Activated naive CD8-positive, alpha-beta T cell treated with anti-CD3 and anti-CD28 coated beads, Interleukin-2, amount 10 ng/mL, durations not matched to agents 7 days and 5 days (primary cell): Measurements from ENCODE around the gene PRKCH. TPM values are rescaled to one million over a fixed set of nuclear protein-coding genes. Genes with fewer than 3 reads are reported as not detected.

ENCODE experiments used
- ATAC-seq: fragments of 150-1000 bp; cut with Tn5 transposase; one replicate; pipeline ENCODE4 v1.10.0; 2021; ENCODE audit warnings: low read depth, moderate library complexity
- POLR2A ChIA-PET: fragments of 350-600 bp; sonication (Branson Sonifier 250); formaldehyde crosslinking; loops from one replicate; lab custom pipeline; 2021; ENCODE audit warnings: antibody characterized with exemption; lab: Charles Lee
- DNase-seq: peaks from one replicate; pipeline ENCODE4 v3.0.0; 2021
- H3K27ac Mint-ChIP-seq: one replicate; pipeline ENCODE4 v1.8.0; 2022; ENCODE audit warnings: mild to moderate bottlenecking, mixed read lengths
- H3K27me3 Mint-ChIP-seq: one replicate; pipeline ENCODE4 v1.8.0; 2022; ENCODE audit warnings: mild to moderate bottlenecking, moderate library complexity, mixed read lengths
- H3K36me3 Mint-ChIP-seq: one replicate; pipeline ENCODE4 v1.8.0; 2021; ENCODE audit warnings: mild to moderate bottlenecking, mixed read lengths
- H3K4me1 Mint-ChIP-seq: one replicate; pipeline ENCODE4 v1.8.0; 2021; ENCODE audit warnings: mixed read lengths
- H3K4me3 Mint-ChIP-seq: one replicate; pipeline ENCODE4 v1.8.0; 2022; ENCODE audit warnings: mild to moderate bottlenecking, moderate library complexity, mixed read lengths
- H3K9me3 Mint-ChIP-seq: one replicate; pipeline ENCODE4 v1.8.0; 2021; ENCODE audit warnings: mixed read lengths
- total RNA-seq, 2 experiments: library from RNA; stranded (reverse); gene quantifications; one replicate each; pipeline ENCODE4 v1.2.3, GENCODE V29; 2021

Gene PRKCH
- total RNA-seq, 2 experiments from 2014 or later, result 318 TPM

DNA sequence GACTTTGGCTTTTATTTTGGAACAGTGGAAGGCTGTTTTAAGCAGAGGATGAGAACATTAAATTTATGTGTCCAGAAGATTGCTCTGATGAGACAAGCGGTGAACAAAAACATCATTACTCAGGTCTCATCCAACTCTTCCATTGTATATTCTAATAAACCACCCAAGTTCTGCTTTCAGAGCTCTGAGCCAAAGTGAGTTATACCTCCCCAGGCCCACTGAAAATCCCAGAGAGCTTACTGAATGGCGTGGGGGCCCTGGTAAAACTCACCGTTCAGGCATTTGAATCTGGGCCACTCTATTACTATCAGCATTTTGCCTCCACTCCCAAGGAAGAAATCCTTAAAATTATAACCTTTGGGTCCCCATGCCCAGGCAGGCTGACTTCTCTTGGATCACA is 251.9 kb downstream of the PRKCH start:
- no peak for DNase-seq

DNA sequence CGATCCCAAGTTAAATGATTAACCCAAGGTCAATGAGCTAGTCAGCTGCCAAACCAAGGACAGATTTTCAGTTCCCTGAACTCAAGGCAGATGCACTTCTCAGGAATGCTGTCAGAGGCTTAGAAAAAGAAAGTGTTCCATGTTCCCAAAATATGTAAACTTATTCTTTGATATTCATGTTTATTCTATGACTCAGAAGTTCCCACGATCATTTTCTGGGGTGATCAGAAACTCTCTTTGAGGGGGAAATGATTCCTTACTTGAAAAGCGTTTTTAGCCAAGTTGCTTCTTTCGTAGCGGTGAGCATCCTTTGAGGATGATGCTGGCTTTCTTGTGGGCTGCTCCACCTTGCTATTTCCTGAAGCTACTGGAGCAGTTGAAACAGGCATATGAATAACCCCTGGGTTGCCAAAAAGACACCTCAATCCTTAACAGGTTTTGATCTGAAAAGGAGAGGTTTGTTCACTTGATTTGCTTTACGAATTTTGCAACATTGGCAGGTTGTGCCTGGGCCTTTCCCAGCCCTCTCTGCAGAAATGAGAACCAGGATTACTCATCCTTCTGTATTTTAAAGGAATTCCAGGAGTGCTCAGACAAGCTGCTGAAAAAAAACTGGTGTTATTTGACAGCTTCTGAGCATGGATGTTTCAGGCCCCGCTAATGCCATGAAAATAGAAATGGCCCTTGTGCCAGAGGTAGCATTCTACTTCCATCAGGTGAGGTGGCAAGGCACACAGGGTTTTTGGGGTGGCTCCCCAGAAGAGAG is 252.6 kb downstream of the PRKCH start:
- Mint-ChIP-seq H3K27me3 (peaks cover 1% of the 10 kb centered on the region), H3K4me1 (peaks cover 48% of the 10 kb centered on the region), H3K27ac (no peak overlapping the region), H3K4me3 (no peak overlapping the region), H3K36me3 (peaks cover 3% of the 10 kb centered on the region), H3K9me3 (no peaks in the 10 kb centered on the region)
- ATAC-seq, result no peak
- no peak for DNase-seq
- POLR2A ChIA-PET, result no interaction called here

More for the DNA sequence above, 251.9 kb downstream of the PRKCH start:
- Mint-ChIP-seq H3K4me1 (peaks cover 46% of the 10 kb centered on the region), H3K9me3 (no peaks in the 10 kb centered on the region), H3K36me3 (peaks cover 3% of the 10 kb centered on the region), H3K4me3 (no peak overlapping the region), H3K27ac (no peak overlapping the region), H3K27me3 (peaks cover 1% of the 10 kb centered on the region)
- POLR2A ChIA-PET, result no interaction called here
- ATAC-seq, result no peak

DNA sequence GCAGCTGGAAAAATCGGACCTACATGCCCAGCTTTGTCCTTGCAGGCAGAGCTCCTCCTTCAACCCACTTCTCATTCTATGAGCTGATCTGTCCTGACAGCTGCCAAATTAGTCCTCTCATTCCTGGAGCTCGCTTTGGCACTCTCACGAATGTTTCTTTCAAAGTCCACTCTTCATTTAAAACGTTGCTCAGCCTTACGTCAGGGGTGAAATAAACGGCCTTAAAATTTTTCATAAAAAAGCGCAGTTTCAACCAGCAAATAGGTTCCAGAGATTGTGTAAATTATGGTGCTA is 253.1 kb downstream of the PRKCH start:
- peaks cover 3% of the 10 kb centered on the region for H3K36me3 Mint-ChIP-seq
- peaks cover 1% of the 10 kb centered on the region for H3K27me3 Mint-ChIP-seq
- POLR2A ChIA-PET, result no interaction called here
- ATAC-seq (no peak), DNase-seq (no peak)
- peaks cover 47% of the 10 kb centered on the region for H3K4me1 Mint-ChIP-seq
- no peaks in the 10 kb centered on the region for H3K9me3 Mint-ChIP-seq
- no peak overlapping the region for H3K27ac Mint-ChIP-seq
- no peak overlapping the region for H3K4me3 Mint-ChIP-seq

DNA sequence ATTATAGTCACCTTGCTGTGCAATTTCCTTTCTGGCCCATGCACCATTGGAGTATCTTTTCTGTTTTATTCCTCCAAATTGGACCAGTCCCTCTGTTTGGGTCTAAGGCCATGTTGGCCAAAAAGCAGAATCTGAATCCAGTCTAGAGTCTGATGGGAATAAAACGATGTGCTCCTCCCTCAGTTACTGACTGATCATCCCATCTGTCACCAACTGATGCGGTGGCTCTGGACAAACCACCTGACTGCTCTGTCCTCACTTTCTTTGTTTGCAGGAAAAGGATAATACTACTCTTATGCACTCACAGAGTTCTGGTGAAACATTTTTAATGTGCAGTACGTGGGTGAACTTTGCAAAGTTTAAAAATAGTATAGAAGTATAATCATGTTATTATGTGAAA is 253.7 kb downstream of the PRKCH start:
- no peak overlapping the region for H3K4me3 Mint-ChIP-seq
- H3K27ac Mint-ChIP-seq, result no peak overlapping the region
- peaks cover 3% of the 10 kb centered on the region for H3K36me3 Mint-ChIP-seq
- peaks cover 41% of the 10 kb centered on the region for H3K4me1 Mint-ChIP-seq
- no peak for ATAC-seq
- no peak for DNase-seq
- POLR2A ChIA-PET, result no interaction called here
- H3K9me3 Mint-ChIP-seq, result no peaks in the 10 kb centered on the region
- H3K27me3 Mint-ChIP-seq, result peaks cover 1% of the 10 kb centered on the region

DNA sequence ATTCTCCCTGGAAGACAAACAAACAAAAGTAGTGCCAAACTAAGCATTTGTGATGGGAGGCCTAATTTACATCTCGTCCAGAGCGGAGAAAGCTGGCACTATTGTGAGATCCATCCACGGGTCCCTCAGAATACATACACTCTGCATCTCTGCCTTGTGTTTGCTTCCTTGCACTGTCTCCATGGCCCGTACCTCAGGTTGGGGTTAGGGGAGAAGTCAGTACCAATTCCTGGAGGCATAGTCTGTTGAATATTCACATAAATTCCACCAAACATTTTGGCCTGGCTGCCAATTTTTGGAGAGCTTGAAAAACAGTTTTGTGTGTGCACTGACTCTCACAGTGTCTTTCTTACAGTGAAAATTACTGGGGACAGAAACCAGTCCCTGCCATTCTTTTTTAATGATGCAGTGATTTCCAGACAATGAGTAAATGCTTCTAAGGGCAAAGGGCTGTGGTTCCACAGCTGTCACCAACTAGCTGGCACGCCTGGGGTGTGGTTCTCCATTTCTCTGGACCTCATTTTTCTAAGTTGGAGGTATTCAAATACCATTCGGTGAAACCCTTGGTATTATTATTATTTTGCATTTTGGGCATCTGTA is 254.3 kb downstream of the PRKCH start:
- DNase-seq (no peak), ATAC-seq (no peak)
- H3K4me1 Mint-ChIP-seq, result peaks cover 39% of the 10 kb centered on the region
- POLR2A ChIA-PET, result interaction anchor here (0.5 kb wide), 1 partner anchor 97 kb away, joined by 3 read pairs; no protein-coding TSS in a partner anchor
- H3K9me3 Mint-ChIP-seq, result no peaks in the 10 kb centered on the region
- no peaks in the 10 kb centered on the region for H3K27me3 Mint-ChIP-seq
- no peak overlapping the region for H3K27ac Mint-ChIP-seq
- H3K4me3 Mint-ChIP-seq, result no peak overlapping the region
- H3K36me3 Mint-ChIP-seq, result peaks cover 5% of the 10 kb centered on the region

DNA sequence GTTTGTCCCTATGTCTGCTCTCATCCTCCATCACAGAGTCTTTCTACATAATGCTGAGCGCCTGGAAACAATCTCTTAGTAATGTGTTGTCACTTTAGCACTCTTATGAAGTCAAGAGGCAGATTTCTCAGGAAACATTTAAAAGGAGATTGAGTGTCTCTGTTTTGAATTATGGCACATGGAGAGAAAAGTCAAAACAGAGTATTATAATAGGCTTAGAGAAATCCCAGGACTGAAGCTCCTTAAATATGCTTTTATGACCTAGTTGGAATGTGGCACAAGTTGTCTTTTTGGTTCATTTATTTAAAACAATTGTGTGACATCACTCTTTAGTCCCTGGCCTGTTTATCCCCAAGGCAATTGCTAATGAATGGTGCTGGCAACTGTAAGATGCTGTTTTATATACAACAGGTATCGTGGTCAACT is 256.1 kb downstream of the PRKCH start:
- H3K4me3 Mint-ChIP-seq, result no peak overlapping the region
- peaks cover 35% of the 10 kb centered on the region for H3K4me1 Mint-ChIP-seq
- DNase-seq, result no peak
- POLR2A ChIA-PET, result interaction anchor here (0.9 kb wide), 1 partner anchor 21 kb away, joined by 4 read pairs; no protein-coding TSS in a partner anchor
- no peak for ATAC-seq
- H3K27ac Mint-ChIP-seq, result no peak overlapping the region
- H3K9me3 Mint-ChIP-seq, result no peaks in the 10 kb centered on the region
- H3K36me3 Mint-ChIP-seq, result peaks cover 5% of the 10 kb centered on the region
- H3K27me3 Mint-ChIP-seq, result no peaks in the 10 kb centered on the region

DNA sequence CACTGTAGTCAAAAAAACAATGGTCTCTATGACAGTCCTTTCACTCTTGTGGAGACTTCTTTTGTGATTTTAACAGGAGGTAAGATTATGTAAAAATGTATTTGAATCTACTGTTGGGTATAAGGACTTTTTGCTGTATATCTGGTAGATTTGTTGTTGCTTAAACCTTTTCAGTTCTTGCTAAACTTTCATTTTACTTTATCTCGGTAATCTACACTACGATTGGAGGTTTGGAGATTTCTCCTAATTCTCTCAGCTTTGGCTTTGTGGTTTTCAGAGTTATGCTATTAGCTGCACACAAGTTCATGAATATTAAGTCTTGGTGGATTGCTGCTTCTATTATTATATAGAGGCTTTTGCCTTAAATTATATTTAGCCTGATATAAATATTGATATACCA is 257.4 kb downstream of the PRKCH start:
- Mint-ChIP-seq H3K36me3 (peaks cover 9% of the 10 kb centered on the region), H3K4me1 (peaks cover 29% of the 10 kb centered on the region), H3K27me3 (no peaks in the 10 kb centered on the region), H3K9me3 (peaks cover 5% of the 10 kb centered on the region), H3K27ac (peak overlapping the region; percentile 65), H3K4me3 (peak overlapping the region; percentile 57)
- ATAC-seq (peak; percentile 18), DNase-seq (no peak)
- POLR2A ChIA-PET, result no interaction called here

DNA sequence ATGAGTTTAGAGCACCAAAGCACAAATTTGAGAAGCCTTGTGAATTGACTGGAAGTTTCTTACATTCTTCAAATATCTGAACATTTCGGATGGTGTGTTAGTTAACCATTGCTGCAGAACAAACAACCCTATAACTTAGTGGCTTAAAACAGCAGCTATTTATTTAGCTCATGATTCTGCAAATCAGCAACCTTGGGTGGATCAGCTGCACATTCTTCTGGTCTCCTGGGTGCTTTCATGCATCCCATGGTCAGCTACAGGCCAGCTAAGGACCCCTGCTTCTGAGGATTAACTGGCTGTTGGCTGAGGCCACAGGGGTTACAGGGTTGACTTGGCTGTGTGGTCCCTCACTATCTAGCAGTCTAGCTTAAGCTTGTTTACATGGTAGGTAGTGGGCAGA is 260.0 kb downstream of the PRKCH start:
- no peak overlapping the region for H3K4me3 Mint-ChIP-seq
- H3K27me3 Mint-ChIP-seq, result no peaks in the 10 kb centered on the region
- no peak for ATAC-seq
- peaks cover 5% of the 10 kb centered on the region for H3K9me3 Mint-ChIP-seq
- H3K27ac Mint-ChIP-seq, result no peak overlapping the region
- DNase-seq, result no peak
- H3K36me3 Mint-ChIP-seq, result peaks cover 9% of the 10 kb centered on the region
- POLR2A ChIA-PET, result interaction anchor here (1.2 kb wide), 1 partner anchor 9 kb away, joined by 5 read pairs; no protein-coding TSS in a partner anchor
- H3K4me1 Mint-ChIP-seq, result peaks cover 31% of the 10 kb centered on the region

DNA sequence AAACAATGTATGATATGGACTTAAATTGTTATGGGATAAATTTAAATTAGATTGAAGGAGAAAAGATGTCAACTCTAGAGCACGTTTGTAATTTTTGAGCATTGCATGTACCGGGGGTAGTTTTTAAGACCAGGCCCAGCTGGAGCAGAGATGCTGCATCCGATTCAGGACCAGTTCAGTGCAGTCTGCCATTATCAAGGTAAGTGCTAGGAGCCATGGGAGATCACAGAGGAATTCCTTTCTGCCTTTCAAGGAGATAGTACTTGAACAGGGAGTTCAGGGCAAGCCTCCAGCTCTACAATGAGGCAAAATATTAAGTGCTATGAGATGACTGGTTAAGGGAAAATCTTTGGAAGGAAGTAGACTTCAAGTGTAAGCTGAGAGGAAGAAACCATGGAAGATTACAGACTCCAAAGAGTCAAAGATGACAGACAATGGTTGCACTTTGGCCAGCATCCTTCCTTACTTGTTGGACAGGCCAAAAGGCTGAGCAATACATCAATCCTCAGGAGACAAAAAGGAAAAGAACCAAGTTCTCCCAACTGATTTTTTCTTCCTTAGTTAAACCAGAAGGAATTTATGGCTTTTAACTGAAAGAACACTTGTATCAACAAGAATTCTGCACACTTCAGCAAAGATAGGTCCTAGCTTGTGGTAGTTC is 260.7 kb downstream of the PRKCH start:
- Mint-ChIP-seq H3K9me3 (peaks cover 5% of the 10 kb centered on the region), H3K27me3 (no peaks in the 10 kb centered on the region), H3K27ac (no peak overlapping the region), H3K4me1 (peaks cover 32% of the 10 kb centered on the region), H3K4me3 (no peak overlapping the region), H3K36me3 (peaks cover 8% of the 10 kb centered on the region)
- no peak for ATAC-seq
- POLR2A ChIA-PET, result interaction anchor here (1.2 kb wide), 1 partner anchor 8 kb away, joined by 5 read pairs; no protein-coding TSS in a partner anchor
- DNase-seq, result no peak

DNA sequence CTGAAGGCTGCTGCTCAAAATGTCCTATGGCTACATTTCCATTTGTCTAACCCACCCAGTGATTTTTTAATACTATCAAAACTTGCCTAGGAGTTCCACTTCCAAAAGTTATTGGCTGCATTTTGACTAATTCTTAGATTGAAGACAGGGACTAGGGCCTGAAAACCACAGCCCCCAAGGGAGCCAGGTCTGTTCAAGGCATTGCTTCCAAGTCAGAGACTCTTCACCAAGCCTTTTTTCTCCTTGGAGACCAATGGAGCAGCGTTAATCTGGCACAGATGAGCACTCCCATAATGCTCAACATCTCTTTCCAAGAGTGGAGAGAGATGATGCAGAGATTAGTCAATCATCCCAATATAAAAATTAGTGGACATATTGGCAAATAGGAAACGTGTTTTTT is 261.4 kb downstream of the PRKCH start:
- peaks cover 5% of the 10 kb centered on the region for H3K9me3 Mint-ChIP-seq
- H3K27ac Mint-ChIP-seq, result no peak overlapping the region
- DNase-seq (no peak), ATAC-seq (no peak)
- H3K36me3 Mint-ChIP-seq, result peaks cover 5% of the 10 kb centered on the region
- H3K4me1 Mint-ChIP-seq, result peaks cover 35% of the 10 kb centered on the region
- H3K4me3 Mint-ChIP-seq, result no peak overlapping the region
- POLR2A ChIA-PET, result no interaction called here
- H3K27me3 Mint-ChIP-seq, result no peaks in the 10 kb centered on the region

DNA sequence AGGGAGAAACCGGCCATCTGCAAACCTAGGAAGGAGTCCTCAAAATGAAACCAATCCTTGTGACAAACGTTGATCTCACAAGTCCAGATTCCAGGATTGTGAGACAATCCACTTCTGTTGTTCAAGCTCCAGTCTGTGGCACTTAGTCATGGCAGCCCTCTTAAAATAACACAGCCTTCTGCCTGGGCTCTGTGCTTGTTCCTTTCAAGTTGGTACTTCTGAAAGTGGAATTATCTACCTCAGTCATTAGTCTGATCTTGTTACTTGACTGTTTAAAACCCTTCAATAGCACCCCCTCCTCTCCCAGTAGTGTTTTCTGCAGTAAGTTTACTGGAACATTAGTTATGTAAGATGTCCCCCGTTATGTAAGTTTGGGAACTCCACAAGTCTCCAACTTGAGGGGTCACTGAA is 263.0 kb downstream of the PRKCH start:
- POLR2A ChIA-PET, result no interaction called here
- Mint-ChIP-seq H3K36me3 (peaks cover 7% of the 10 kb centered on the region), H3K4me3 (no peak overlapping the region), H3K27ac (no peak overlapping the region), H3K27me3 (no peaks in the 10 kb centered on the region), H3K9me3 (peaks cover 5% of the 10 kb centered on the region), H3K4me1 (peaks cover 33% of the 10 kb centered on the region)
- ATAC-seq (no peak), DNase-seq (no peak)

DNA sequence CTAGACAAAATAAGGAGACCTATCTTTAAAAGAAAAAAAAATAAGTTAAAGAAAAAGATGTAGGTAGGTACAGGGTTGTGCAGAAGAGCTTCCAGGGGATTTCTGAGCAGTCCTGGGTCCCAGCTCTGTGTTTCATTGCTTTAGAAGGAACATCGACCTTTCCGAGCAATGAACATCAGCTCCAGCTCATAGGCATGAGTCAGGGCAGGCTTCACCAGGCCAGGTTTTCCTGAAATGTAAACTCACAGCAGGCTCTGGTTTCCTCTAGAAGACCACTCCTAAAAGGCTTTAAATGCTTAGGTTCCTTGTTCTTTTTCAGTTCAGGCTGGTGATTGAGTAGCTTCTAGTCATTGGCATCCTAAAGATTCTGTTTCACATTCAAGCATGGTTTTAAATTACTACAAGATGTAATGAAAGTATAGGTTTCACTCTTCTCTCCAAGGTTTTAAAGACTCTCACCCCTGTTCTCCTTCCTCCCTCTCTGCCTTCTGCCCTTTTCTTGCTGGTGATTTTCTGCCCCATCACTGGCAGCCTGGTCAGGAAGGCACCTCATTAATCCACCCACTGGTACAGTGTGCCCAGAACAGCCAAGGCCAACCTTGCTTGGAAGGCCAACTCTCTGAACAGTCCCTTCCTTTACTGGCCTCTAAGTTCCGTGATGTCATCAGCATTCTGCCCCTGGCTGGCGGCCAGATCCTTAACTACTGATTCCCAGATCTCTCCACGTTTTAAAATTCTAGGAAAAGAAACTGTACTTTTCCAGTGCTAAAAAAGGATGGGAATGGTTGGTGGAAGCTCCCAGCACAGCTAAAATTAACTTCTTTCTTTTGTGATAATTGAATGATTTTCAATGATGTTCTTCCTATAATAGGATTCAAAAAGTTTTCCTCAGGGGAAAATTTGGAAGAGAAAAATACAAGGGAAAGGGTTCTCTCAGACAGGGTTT is 264.5 kb downstream of the PRKCH start:
- Mint-ChIP-seq H3K27me3 (no peaks in the 10 kb centered on the region), H3K9me3 (peaks cover 5% of the 10 kb centered on the region), H3K4me3 (no peak overlapping the region), H3K27ac (no peak overlapping the region), H3K36me3 (peaks cover 5% of the 10 kb centered on the region), H3K4me1 (peaks cover 44% of the 10 kb centered on the region)
- DNase-seq (no peak), ATAC-seq (no peak)
- POLR2A ChIA-PET, result no interaction called here

DNA sequence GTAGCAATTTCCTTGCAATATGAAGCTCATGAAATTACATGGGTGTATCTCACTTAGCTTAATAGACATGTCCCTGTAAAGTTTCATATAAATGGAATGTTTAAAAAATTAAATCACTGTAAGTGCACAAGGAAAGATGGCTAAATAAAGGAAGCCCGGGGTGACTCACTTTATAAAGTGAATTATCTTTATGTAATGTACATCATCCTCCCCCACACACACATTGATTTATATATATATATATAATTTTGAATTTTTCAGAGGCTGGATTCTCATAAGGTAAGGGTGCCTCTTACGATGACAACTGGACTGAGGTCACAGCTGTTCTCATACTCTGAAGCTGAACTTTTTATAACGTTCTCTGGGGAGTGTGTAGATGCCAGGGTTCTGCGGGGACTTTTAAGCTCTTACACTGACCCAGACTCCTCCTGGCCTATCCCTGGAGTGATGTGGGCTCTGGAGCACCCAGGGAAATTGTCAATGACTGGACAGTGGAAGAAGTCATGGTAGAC is 265.2 kb downstream of the PRKCH start:
- Mint-ChIP-seq H3K27ac (no peak overlapping the region), H3K4me3 (no peak overlapping the region), H3K9me3 (peaks cover 5% of the 10 kb centered on the region), H3K36me3 (peaks cover 5% of the 10 kb centered on the region), H3K4me1 (peaks cover 49% of the 10 kb centered on the region), H3K27me3 (no peaks in the 10 kb centered on the region)
- no peak for DNase-seq
- no peak for ATAC-seq
- POLR2A ChIA-PET, result no interaction called here
